ENCODE results near the gene YAP1. TPM values are rescaled to one million over a fixed set of nuclear protein-coding genes. Genes with fewer than 3 reads are reported as not detected.

Gene YAP1
- total and polyA plus RNA-seq, 4 donors = 76.0 to 393 (median 146) TPM

- Histone ChIP-seq H3K27me3 (ENCODE audit: control insufficient read depth in 1 of 2, insufficient read depth in 2 of 2, low read length in 1 of 2) (no peaks in the 10 kb centered on the region), H3K36me3 (ENCODE audit: control insufficient read depth in 1 of 2, insufficient read depth in 2 of 2, low read length in 1 of 2) (no peaks in the 10 kb centered on the region), H3K27ac (ENCODE audit: low read depth in 1 of 2, low read length in 2 of 2) (no peak overlapping the region), H3K4me3 (ENCODE audit: low read length in 2 of 2) (no peak overlapping the region), H3K4me1 (ENCODE audit: control insufficient read depth in 1 of 2, insufficient read depth in 2 of 2, low read length in 2 of 2) (no peaks in the 10 kb centered on the region), H3K9me3 (ENCODE audit: control insufficient read depth, low read length) (no peaks in the 10 kb centered on the region)
- WGBS, 2 donors = 73 to 79% methylated on average over 7 of the region's 7 CpGs
- ATAC-seq (ENCODE audit: low FRiP score) (no peak), DNase-seq (no peak)
- intact Hi-C loops (cut with DNase I) = no loop called here
Observed at GRCh38 chr11:102081313-102081712, 28.9 kb upstream of the YAP1 start.

- Histone ChIP-seq H3K27me3 (ENCODE audit: control insufficient read depth in 1 of 2, insufficient read depth in 2 of 2, low read length in 1 of 2) (no peaks in the 10 kb centered on the region), H3K9me3 (ENCODE audit: control insufficient read depth, low read length) (no peaks in the 10 kb centered on the region), H3K36me3 (ENCODE audit: control insufficient read depth in 1 of 2, insufficient read depth in 2 of 2, low read length in 1 of 2) (no peaks in the 10 kb centered on the region), H3K4me3 (ENCODE audit: low read length in 2 of 2) (no peak overlapping the region), H3K4me1 (ENCODE audit: control insufficient read depth in 1 of 2, insufficient read depth in 2 of 2, low read length in 2 of 2) (no peaks in the 10 kb centered on the region), H3K27ac (ENCODE audit: low read depth in 1 of 2, low read length in 2 of 2) (no peak overlapping the region)
- ATAC-seq (ENCODE audit: low FRiP score) (no peak), DNase-seq (no peak)
- WGBS, 2 donors = 84 to 85% methylated on average over 7 of the region's 7 CpGs
- intact Hi-C loops (cut with DNase I) = no loop called here
Observed at GRCh38 chr11:102085864-102086551, 24.2 kb upstream of the YAP1 start.

GRCh38 chr11:102097186-102097585, 13.1 kb upstream of the YAP1 start:
- Histone ChIP-seq H3K27ac (ENCODE audit: low read depth in 1 of 2, low read length in 2 of 2) (no peak overlapping the region), H3K36me3 (ENCODE audit: control insufficient read depth in 1 of 2, insufficient read depth in 2 of 2, low read length in 1 of 2) (no peaks in the 10 kb centered on the region), H3K9me3 (ENCODE audit: control insufficient read depth, low read length) (no peaks in the 10 kb centered on the region), H3K4me3 (ENCODE audit: low read length in 2 of 2) (no peak overlapping the region), H3K4me1 (ENCODE audit: control insufficient read depth in 1 of 2, insufficient read depth in 2 of 2, low read length in 2 of 2) (no peaks in the 10 kb centered on the region), H3K27me3 (ENCODE audit: control insufficient read depth in 1 of 2, insufficient read depth in 2 of 2, low read length in 1 of 2) (no peaks in the 10 kb centered on the region)
- intact Hi-C loops (cut with DNase I) = no loop called here
- DNase-seq (no peak), ATAC-seq (ENCODE audit: low FRiP score) (no peak)
- 83 to 89% methylated on average over 1 of the region's 1 CpG for WGBS, 2 donors

- H3K36me3 ChIP-seq (ENCODE audit: control insufficient read depth in 1 of 2, insufficient read depth in 2 of 2, low read length in 1 of 2) = no peaks in the 10 kb centered on the region
- no peaks in the 10 kb centered on the region for H3K4me1 ChIP-seq (ENCODE audit: control insufficient read depth in 1 of 2, insufficient read depth in 2 of 2, low read length in 2 of 2)
- H3K27me3 ChIP-seq (ENCODE audit: control insufficient read depth in 1 of 2, insufficient read depth in 2 of 2, low read length in 1 of 2) = no peaks in the 10 kb centered on the region
- ATAC-seq (ENCODE audit: low FRiP score) (no peak), DNase-seq (no peak)
- intact Hi-C loops (cut with DNase I) = no loop called here
- no peak overlapping the region for H3K4me3 ChIP-seq (ENCODE audit: low read length in 2 of 2)
- H3K9me3 ChIP-seq (ENCODE audit: control insufficient read depth, low read length) = no peaks in the 10 kb centered on the region
- H3K27ac ChIP-seq (ENCODE audit: low read depth in 1 of 2, low read length in 2 of 2) = no peak overlapping the region
- WGBS, 2 donors = 91 to 94% methylated on average over 2 of the region's 2 CpGs
Observed at GRCh38 chr11:102099755-102100154, 10.5 kb upstream of the YAP1 start.

GRCh38 chr11:102108734-102109440, 1.4 kb upstream of the YAP1 start:
- intact Hi-C loops (cut with DNase I) = no loop called here
- H3K36me3 ChIP-seq (ENCODE audit: control insufficient read depth in 1 of 2, insufficient read depth in 2 of 2, low read length in 1 of 2) = no peaks in the 10 kb centered on the region
- ATAC-seq (ENCODE audit: low FRiP score) = no peak
- DNase-seq = no peak
- no peaks in the 10 kb centered on the region for H3K27me3 ChIP-seq (ENCODE audit: control insufficient read depth in 1 of 2, insufficient read depth in 2 of 2, low read length in 1 of 2)
- H3K27ac ChIP-seq (ENCODE audit: low read depth in 1 of 2, low read length in 2 of 2) = peak overlapping the region; percentile 39 to 80
- H3K9me3 ChIP-seq (ENCODE audit: control insufficient read depth, low read length) = no peaks in the 10 kb centered on the region
- no peak overlapping the region for H3K4me3 ChIP-seq (ENCODE audit: low read length in 2 of 2)
- H3K4me1 ChIP-seq (ENCODE audit: control insufficient read depth in 1 of 2, insufficient read depth in 2 of 2, low read length in 2 of 2) = no peaks in the 10 kb centered on the region
- 58 to 62% methylated on average over 3 of the region's 3 CpGs for WGBS, 2 donors

GRCh38 chr11:102110761-102111010, 439 bp downstream of the YAP1 start:
- no peaks in the 10 kb centered on the region for H3K36me3 ChIP-seq (ENCODE audit: control insufficient read depth in 1 of 2, insufficient read depth in 2 of 2, low read length in 1 of 2)
- H3K4me3 ChIP-seq (ENCODE audit: low read length in 2 of 2) = peak overlapping the region; percentile 93 to 99
- no peaks in the 10 kb centered on the region for H3K9me3 ChIP-seq (ENCODE audit: control insufficient read depth, low read length)
- ATAC-seq (ENCODE audit: low FRiP score) (no peak), DNase-seq (no peak)
- H3K4me1 ChIP-seq (ENCODE audit: control insufficient read depth in 1 of 2, insufficient read depth in 2 of 2, low read length in 2 of 2) = peaks cover 2% of the 10 kb centered on the region in 2 donors
- WGBS, 2 donors = 0 to 1% methylated on average over 18 to 31 of the region's 31 CpGs
- H3K27me3 ChIP-seq (ENCODE audit: control insufficient read depth in 1 of 2, insufficient read depth in 2 of 2, low read length in 1 of 2) = no peaks in the 10 kb centered on the region
- peak overlapping the region; percentile 94 to 99 for H3K27ac ChIP-seq (ENCODE audit: low read depth in 1 of 2, low read length in 2 of 2)
- intact Hi-C loops (cut with DNase I) = loop anchor here (2.0 to 10.0 kb wide), 6 partner anchors 62 to 196 kb away; partner anchors contain the start of genes ANGPTL5 (in 1 of the 2), CEP126 (in 1 of the 2) and CFAP300 (in 1 of the 2)

GRCh38 chr11:102111011-102111786, 952 bp downstream of the YAP1 start:
- Histone ChIP-seq H3K36me3 (ENCODE audit: control insufficient read depth in 1 of 2, insufficient read depth in 2 of 2, low read length in 1 of 2) (no peaks in the 10 kb centered on the region), H3K4me3 (ENCODE audit: low read length in 2 of 2) (peak overlapping the region; percentile 93 to 99), H3K27ac (ENCODE audit: low read depth in 1 of 2, low read length in 2 of 2) (peak overlapping the region; percentile 94 to 99), H3K4me1 (ENCODE audit: control insufficient read depth in 1 of 2, insufficient read depth in 2 of 2, low read length in 2 of 2) (peaks cover 2 to 4% of the 10 kb centered on the region in 2 donors), H3K27me3 (ENCODE audit: control insufficient read depth in 1 of 2, insufficient read depth in 2 of 2, low read length in 1 of 2) (no peaks in the 10 kb centered on the region), H3K9me3 (ENCODE audit: control insufficient read depth, low read length) (no peaks in the 10 kb centered on the region)
- 0 to 1% methylated on average over 48 to 61 of the region's 61 CpGs for WGBS, 2 donors
- peak; percentile 82 to 92 for DNase-seq
- intact Hi-C loops (cut with DNase I) = loop anchor here (2.0 to 10.0 kb wide), 6 partner anchors 61 to 196 kb away; partner anchors contain the start of genes ANGPTL5 (in 1 of the 2), CEP126 (in 1 of the 2) and CFAP300 (in 1 of the 2)
- peak; percentile 79 for ATAC-seq (ENCODE audit: low FRiP score)

- no peak for DNase-seq
- intact Hi-C loops (cut with DNase I) = loop anchor here (2.0 to 10.0 kb wide), 6 partner anchors 60 to 197 kb away; partner anchors contain the start of genes ANGPTL5 (in 1 of the 2), CEP126 (in 1 of the 2) and CFAP300 (in 1 of the 2)
- WGBS, 2 donors = 0 to 1% methylated on average over 20 of the region's 20 CpGs
Observed at GRCh38 chr11:102111787-102112508, 1.7 kb downstream of the YAP1 start.

More at GRCh38 chr11:102111787-102112508, 1.7 kb downstream of the YAP1 start:
- Histone ChIP-seq H3K9me3 (ENCODE audit: control insufficient read depth, low read length) (no peaks in the 10 kb centered on the region), H3K27ac (ENCODE audit: low read depth in 1 of 2, low read length in 2 of 2) (peak overlapping the region; percentile 94 to 99), H3K4me3 (ENCODE audit: low read length in 2 of 2) (peak overlapping the region; percentile 93 to 99), H3K4me1 (ENCODE audit: control insufficient read depth in 1 of 2, insufficient read depth in 2 of 2, low read length in 2 of 2) (peaks cover 2 to 7% of the 10 kb centered on the region in 2 donors), H3K27me3 (ENCODE audit: control insufficient read depth in 1 of 2, insufficient read depth in 2 of 2, low read length in 1 of 2) (no peaks in the 10 kb centered on the region), H3K36me3 (ENCODE audit: control insufficient read depth in 1 of 2, insufficient read depth in 2 of 2, low read length in 1 of 2) (no peaks in the 10 kb centered on the region)
- ATAC-seq (ENCODE audit: low FRiP score) = peak; percentile 64
